Thyroid gland (tissue), 4 donors: ENCODE data around the gene FIBP.

ENCODE experiments used
- POLR2A ChIP-seq, 2 donors: fragments of 450-650 bp; IDR thresholded peaks; one replicate each; pipeline ENCODE4 v1.6.1; 2017; ENCODE audit warnings: antibody characterized with exemption in 2 of 2, mild to moderate bottlenecking in 2 of 2, moderate library complexity in 1 of 2
- TF ChIP-seq, protein P1 (sequence below), 6 experiments: fragments of 200-600 bp in 3 of 6; fragments of 450-650 bp in 3 of 6; sonication (generic) in 3 of 6; IDR thresholded peaks; one replicate each; pipeline ENCODE4 v1.5.1; 2016 to 2019; ENCODE audit warnings: antibody characterized with exemption in 6 of 6, mild to moderate bottlenecking in 2 of 6, inconsistent platforms in 1 of 6, moderate library complexity in 1 of 6

DNA sequence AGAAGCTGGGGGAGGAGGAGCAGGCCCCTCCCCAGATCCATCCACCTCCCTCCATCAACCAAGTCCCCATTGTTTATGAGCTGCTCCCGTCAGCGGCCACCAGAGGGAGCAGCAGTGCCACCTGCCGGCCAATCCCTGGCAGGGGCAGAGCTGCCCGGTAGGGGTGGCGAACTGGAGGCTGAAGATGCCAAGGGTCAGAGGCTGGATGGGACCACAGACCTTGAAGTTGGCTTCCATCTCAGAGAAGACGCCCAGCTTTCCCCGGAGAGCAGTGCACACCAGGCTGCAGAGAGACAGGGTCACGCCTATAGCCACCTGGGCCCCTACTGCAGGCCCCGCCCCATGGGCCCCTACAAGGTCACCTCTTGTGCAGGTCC, 3.6 kb downstream of the FIBP start:
- TF ChIP-seq, protein P1, sequence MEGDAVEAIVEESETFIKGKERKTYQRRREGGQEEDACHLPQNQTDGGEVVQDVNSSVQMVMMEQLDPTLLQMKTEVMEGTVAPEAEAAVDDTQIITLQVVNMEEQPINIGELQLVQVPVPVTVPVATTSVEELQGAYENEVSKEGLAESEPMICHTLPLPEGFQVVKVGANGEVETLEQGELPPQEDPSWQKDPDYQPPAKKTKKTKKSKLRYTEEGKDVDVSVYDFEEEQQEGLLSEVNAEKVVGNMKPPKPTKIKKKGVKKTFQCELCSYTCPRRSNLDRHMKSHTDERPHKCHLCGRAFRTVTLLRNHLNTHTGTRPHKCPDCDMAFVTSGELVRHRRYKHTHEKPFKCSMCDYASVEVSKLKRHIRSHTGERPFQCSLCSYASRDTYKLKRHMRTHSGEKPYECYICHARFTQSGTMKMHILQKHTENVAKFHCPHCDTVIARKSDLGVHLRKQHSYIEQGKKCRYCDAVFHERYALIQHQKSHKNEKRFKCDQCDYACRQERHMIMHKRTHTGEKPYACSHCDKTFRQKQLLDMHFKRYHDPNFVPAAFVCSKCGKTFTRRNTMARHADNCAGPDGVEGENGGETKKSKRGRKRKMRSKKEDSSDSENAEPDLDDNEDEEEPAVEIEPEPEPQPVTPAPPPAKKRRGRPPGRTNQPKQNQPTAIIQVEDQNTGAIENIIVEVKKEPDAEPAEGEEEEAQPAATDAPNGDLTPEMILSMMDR (IDR thresholded peaks at IDR 0.05): peak; percentile 93 to 99 (median 98)
- no peak for TF ChIP-seq POLR2A (IDR thresholded peaks at IDR 0.05)
